Measurements from ENCODE around the gene PHLDA1.

DNA sequence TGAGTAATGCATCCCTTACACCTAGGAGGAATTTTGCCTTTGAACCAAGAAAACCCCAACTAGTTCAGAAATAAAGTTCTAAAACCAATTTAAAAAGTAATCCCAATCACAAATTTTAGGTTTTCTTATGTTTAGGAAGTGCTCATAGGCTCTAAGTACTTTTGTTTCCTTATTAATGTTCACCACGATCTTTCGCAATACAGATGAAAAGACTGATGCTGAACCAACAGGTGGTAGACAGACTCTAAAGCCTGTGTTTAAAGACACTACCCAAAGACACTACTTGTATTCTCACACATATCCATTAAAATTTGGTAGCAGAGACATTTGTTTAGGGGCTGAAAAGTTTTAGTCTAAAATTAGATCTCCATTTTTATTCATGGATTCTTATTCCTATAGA lies 10.6 kb upstream of the PHLDA1 start:
- TF ChIP-seq RAD21 (IDR thresholded peaks at IDR 0.05; ENCODE audit: insufficient read depth, low read depth, low read length) (no peak), SMAD1 (IDR thresholded peaks at IDR 0.05; ENCODE audit: low read depth, partially characterized antibody) (no peak), CREB1 (IDR thresholded peaks at IDR 0.05; ENCODE audit: low read depth) (no peak)
- TF ChIP-seq, protein P1, sequence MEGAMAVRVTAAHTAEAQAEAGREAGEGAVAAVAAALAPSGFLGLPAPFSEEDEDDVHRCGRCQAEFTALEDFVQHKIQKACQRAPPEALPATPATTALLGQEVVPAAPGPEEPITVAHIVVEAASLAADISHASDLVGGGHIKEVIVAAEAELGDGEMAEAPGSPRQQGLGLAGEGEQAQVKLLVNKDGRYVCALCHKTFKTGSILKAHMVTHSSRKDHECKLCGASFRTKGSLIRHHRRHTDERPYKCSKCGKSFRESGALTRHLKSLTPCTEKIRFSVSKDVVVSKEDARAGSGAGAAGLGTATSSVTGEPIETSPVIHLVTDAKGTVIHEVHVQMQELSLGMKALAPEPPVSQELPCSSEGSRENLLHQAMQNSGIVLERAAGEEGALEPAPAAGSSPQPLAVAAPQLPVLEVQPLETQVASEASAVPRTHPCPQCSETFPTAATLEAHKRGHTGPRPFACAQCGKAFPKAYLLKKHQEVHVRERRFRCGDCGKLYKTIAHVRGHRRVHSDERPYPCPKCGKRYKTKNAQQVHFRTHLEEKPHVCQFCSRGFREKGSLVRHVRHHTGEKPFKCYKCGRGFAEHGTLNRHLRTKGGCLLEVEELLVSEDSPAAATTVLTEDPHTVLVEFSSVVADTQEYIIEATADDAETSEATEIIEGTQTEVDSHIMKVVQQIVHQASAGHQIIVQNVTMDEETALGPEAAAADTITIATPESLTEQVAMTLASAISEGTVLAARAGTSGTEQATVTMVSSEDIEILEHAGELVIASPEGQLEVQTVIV (IDR thresholded peaks at IDR 0.05; ENCODE audit: borderline replicate concordance, partially characterized antibody): no peak
- TF ChIP-seq, protein P2, sequence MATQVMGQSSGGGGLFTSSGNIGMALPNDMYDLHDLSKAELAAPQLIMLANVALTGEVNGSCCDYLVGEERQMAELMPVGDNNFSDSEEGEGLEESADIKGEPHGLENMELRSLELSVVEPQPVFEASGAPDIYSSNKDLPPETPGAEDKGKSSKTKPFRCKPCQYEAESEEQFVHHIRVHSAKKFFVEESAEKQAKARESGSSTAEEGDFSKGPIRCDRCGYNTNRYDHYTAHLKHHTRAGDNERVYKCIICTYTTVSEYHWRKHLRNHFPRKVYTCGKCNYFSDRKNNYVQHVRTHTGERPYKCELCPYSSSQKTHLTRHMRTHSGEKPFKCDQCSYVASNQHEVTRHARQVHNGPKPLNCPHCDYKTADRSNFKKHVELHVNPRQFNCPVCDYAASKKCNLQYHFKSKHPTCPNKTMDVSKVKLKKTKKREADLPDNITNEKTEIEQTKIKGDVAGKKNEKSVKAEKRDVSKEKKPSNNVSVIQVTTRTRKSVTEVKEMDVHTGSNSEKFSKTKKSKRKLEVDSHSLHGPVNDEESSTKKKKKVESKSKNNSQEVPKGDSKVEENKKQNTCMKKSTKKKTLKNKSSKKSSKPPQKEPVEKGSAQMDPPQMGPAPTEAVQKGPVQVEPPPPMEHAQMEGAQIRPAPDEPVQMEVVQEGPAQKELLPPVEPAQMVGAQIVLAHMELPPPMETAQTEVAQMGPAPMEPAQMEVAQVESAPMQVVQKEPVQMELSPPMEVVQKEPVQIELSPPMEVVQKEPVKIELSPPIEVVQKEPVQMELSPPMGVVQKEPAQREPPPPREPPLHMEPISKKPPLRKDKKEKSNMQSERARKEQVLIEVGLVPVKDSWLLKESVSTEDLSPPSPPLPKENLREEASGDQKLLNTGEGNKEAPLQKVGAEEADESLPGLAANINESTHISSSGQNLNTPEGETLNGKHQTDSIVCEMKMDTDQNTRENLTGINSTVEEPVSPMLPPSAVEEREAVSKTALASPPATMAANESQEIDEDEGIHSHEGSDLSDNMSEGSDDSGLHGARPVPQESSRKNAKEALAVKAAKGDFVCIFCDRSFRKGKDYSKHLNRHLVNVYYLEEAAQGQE (IDR thresholded peaks at IDR 0.05; ENCODE audit: low read depth, low read length): no peak
- TF ChIP-seq, protein P3, sequence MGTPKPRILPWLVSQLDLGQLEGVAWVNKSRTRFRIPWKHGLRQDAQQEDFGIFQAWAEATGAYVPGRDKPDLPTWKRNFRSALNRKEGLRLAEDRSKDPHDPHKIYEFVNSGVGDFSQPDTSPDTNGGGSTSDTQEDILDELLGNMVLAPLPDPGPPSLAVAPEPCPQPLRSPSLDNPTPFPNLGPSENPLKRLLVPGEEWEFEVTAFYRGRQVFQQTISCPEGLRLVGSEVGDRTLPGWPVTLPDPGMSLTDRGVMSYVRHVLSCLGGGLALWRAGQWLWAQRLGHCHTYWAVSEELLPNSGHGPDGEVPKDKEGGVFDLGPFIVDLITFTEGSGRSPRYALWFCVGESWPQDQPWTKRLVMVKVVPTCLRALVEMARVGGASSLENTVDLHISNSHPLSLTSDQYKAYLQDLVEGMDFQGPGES (IDR thresholded peaks at IDR 0.05): no peak
- TF ChIP-seq, protein P4, sequence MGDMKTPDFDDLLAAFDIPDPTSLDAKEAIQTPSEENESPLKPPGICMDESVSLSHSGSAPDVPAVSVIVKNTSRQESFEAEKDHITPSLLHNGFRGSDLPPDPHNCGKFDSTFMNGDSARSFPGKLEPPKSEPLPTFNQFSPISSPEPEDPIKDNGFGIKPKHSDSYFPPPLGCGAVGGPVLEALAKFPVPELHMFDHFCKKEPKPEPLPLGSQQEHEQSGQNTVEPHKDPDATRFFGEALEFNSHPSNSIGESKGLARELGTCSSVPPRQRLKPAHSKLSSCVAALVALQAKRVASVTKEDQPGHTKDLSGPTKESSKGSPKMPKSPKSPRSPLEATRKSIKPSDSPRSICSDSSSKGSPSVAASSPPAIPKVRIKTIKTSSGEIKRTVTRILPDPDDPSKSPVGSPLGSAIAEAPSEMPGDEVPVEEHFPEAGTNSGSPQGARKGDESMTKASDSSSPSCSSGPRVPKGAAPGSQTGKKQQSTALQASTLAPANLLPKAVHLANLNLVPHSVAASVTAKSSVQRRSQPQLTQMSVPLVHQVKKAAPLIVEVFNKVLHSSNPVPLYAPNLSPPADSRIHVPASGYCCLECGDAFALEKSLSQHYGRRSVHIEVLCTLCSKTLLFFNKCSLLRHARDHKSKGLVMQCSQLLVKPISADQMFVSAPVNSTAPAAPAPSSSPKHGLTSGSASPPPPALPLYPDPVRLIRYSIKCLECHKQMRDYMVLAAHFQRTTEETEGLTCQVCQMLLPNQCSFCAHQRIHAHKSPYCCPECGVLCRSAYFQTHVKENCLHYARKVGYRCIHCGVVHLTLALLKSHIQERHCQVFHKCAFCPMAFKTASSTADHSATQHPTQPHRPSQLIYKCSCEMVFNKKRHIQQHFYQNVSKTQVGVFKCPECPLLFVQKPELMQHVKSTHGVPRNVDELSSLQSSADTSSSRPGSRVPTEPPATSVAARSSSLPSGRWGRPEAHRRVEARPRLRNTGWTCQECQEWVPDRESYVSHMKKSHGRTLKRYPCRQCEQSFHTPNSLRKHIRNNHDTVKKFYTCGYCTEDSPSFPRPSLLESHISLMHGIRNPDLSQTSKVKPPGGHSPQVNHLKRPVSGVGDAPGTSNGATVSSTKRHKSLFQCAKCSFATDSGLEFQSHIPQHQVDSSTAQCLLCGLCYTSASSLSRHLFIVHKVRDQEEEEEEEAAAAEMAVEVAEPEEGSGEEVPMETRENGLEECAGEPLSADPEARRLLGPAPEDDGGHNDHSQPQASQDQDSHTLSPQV (IDR thresholded peaks at IDR 0.05): no peak
